Osteoblast (primary cell): ENCODE results near the gene KISS1R. TPM values are rescaled to one million over a fixed set of nuclear protein-coding genes. Genes with fewer than 3 reads are reported as not detected.

Experiments used
- DNase-seq: peaks from one replicate; pipeline ENCODE4 v3.0.0; 2011; ENCODE audit warnings: low spot score, mixed read lengths; ENCODE audit not compliant: insufficient read length; ENCODE audit errors: missing footprints
- H2AFZ ChIP-seq: 2 replicates; pipeline ENCODE4 v1.6.0; 2011; ENCODE audit warnings: mild to moderate bottlenecking, low read length
- H3K27ac ChIP-seq: 2 replicates; pipeline ENCODE4 v1.5.1; 2011; ENCODE audit warnings: mild to moderate bottlenecking, low read depth, low read length, moderate library complexity
- H3K27me3 ChIP-seq: 2 replicates; pipeline ENCODE4 v1.6.0; 2012; ENCODE audit warnings: mild to moderate bottlenecking, control low read depth, inconsistent platforms, low read length, moderate library complexity; ENCODE audit not compliant: insufficient read depth
- H3K36me3 ChIP-seq: 2 replicates; pipeline ENCODE4 v1.5.1; 2011; ENCODE audit warnings: mild to moderate bottlenecking, low read length, control low read depth, moderate library complexity; ENCODE audit not compliant: insufficient read depth
- H3K4me1 ChIP-seq: 2 replicates; pipeline ENCODE4 v1.5.1; 2011; ENCODE audit warnings: mild to moderate bottlenecking, low read length, control low read depth, moderate library complexity; ENCODE audit not compliant: insufficient read depth
- H3K4me2 ChIP-seq: 2 replicates; pipeline ENCODE4 v1.6.0; 2011; ENCODE audit warnings: mild to moderate bottlenecking, low read length; ENCODE audit not compliant: insufficient read depth
- H3K4me3 ChIP-seq: fragments of 200-600 bp; sonication (generic); 3 replicates; pipeline ENCODE4 v1.5.1; 2012; ENCODE audit warnings: mild to moderate bottlenecking, low read length, inconsistent platforms; ENCODE audit not compliant: insufficient read depth
- H3K79me2 ChIP-seq: 2 replicates; pipeline ENCODE4 v1.6.0; 2012; ENCODE audit warnings: mild to moderate bottlenecking, low read length, control low read depth, inconsistent platforms; ENCODE audit not compliant: insufficient read depth
- H3K9me3 ChIP-seq: 2 replicates; pipeline ENCODE4 v1.5.1; 2011; ENCODE audit warnings: low read depth, low read length, control low read depth
- H4K20me1 ChIP-seq: 2 replicates; pipeline ENCODE4 v1.6.0; 2012; ENCODE audit warnings: mild to moderate bottlenecking, low read length, control low read depth; ENCODE audit not compliant: insufficient read depth
- CTCF ChIP-seq: IDR thresholded peaks from 2 replicates; pipeline ENCODE4 v1.5.1; 2011; ENCODE audit warnings: mild to moderate bottlenecking, low read depth, low read length, moderate library complexity; ENCODE audit errors: extremely low read depth
- total RNA-seq: library from RNA; depleted of rRNA; stranded (reverse); fragments of >200 nt; gene quantifications from 2 replicates; pipeline ENCODE4 v1.2.3, GENCODE V29; 2012

The KISS1R gene
- total RNA-seq, 1 donor: not detected

DNA sequence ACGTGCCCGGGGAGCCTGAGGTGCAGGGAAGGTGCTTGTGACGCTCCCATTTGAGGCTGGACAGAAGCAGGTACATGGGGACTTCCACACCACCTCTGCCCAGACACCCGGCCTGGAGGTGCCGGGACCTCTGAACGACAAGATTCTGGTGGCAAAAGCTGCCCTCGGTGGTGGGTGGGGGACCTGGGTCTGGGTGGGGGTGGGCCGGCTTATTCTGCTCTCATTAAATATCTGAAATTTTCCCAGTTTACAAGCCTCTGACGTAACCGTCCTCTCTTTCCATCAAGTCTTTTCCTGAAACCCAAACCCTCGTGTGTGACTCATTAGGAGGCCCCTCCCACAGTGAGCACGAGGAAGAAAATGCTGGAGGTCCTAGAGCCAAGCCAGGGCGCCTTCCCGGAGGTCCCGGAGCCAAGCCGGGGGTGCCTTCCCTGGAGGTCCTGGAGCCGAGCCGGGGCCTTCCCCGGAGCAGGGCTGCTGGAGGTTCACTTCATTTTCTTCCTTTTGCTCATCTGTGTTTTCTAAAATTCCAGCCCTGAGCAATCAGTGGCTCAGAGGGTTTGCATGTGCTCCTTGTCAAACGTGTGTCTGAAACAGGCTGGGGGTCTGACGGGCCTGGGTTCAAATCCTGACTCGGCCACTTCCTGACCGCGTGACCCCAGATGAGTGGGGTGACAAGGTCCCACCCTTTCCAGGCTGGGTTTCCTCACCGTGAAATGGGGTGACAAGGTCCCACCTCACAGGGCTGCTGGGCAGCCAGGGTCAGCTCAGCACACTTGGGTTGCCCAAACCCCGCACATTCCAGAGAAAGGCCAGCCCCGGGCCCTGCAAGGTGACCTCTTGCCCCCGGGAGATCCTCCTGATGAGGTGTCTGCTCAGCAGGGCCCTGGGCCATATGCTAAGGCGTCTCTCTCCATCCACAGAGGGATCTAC lies 47.6 kb upstream of the KISS1R start:
- Histone ChIP-seq H3K4me3 (no peak overlapping the region), H3K9me3 (no peaks in the 10 kb centered on the region), H3K79me2 (no peaks in the 10 kb centered on the region), H2AFZ (no peak overlapping the region), H3K27ac (peak overlapping the region; percentile 75), H3K4me1 (peaks cover 16% of the 10 kb centered on the region), H3K4me2 (peak overlapping the region; percentile 21), H3K27me3 (no peaks in the 10 kb centered on the region), H3K36me3 (peaks cover 18% of the 10 kb centered on the region), H4K20me1 (peaks cover 11% of the 10 kb centered on the region)
- no peak for TF ChIP-seq CTCF
- peak; percentile 100 for DNase-seq

- peaks cover 18% of the 10 kb centered on the region for H3K36me3 ChIP-seq
- H3K4me2 ChIP-seq: no peak overlapping the region
- no peaks in the 10 kb centered on the region for H3K79me2 ChIP-seq
- H3K27ac ChIP-seq: no peak overlapping the region
- H3K4me3 ChIP-seq: no peak overlapping the region
- no peaks in the 10 kb centered on the region for H3K9me3 ChIP-seq
- peaks cover 16% of the 10 kb centered on the region for H3K4me1 ChIP-seq
- H2AFZ ChIP-seq: no peak overlapping the region
- TF ChIP-seq CTCF: no peak
- peaks cover 11% of the 10 kb centered on the region for H4K20me1 ChIP-seq
- DNase-seq: no peak
- H3K27me3 ChIP-seq: no peaks in the 10 kb centered on the region
These were observed 46.8 kb upstream of the KISS1R start for GRCh38 chr19:870314-870713.

DNA sequence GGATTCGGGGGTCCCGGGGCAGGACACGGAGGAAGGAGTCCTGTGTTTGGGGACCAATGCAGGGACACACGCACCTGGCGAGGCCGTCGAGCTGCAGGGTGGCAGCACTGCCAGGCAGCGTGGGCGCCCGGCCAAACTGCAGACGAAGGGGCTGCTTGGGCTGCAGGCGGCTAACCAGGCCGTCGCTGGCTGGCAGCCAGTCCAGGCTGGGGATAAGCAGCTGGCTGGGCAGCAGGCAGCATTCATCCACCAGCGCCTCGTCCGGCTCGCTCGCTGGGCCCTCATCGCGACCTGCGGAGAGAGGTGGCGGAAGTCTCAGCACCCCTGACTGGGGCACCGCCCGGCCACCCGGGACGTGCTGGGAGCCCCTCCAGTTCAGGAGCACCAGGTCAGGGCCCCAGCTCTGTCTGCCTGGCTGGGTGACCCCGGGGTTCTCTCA lies 46.2 kb upstream of the KISS1R start:
- H3K4me3 ChIP-seq: no peak overlapping the region
- H3K79me2 ChIP-seq: no peaks in the 10 kb centered on the region
- H3K27ac ChIP-seq: no peak overlapping the region
- H4K20me1 ChIP-seq: peaks cover 11% of the 10 kb centered on the region
- no peak for TF ChIP-seq CTCF
- H2AFZ ChIP-seq: no peak overlapping the region
- no peaks in the 10 kb centered on the region for H3K9me3 ChIP-seq
- H3K4me2 ChIP-seq: no peak overlapping the region
- no peaks in the 10 kb centered on the region for H3K27me3 ChIP-seq
- peak; percentile 90 for DNase-seq
- peaks cover 18% of the 10 kb centered on the region for H3K36me3 ChIP-seq
- peaks cover 16% of the 10 kb centered on the region for H3K4me1 ChIP-seq
